Cardiac muscle cell (in vitro differentiated cells and primary cell): Measurements from ENCODE around the gene LAPTM5. TPM values are rescaled to one million over a fixed set of nuclear protein-coding genes. Genes with fewer than 3 reads are reported as not detected.

Experiments used
- DNase-seq, 2 donors: peaks; one replicate each; pipeline versions ENCODE4 v3.0.0 to v3.0.0-alpha.2; 2010 to 2017; ENCODE audit warnings: low read depth in 1 of 2, low spot score in 1 of 2
- H3K27ac ChIP-seq: fragments of 200-600 bp; sonication (generic); 2 replicates; pipeline ENCODE4 v1.5.1; 2016
- H3K27me3 ChIP-seq: fragments of 200-600 bp; sonication (generic); 2 replicates; pipeline ENCODE4 v1.6.0; 2016; ENCODE audit warnings: control low read depth
- H3K36me3 ChIP-seq: fragments of 200-600 bp; sonication (generic); 2 replicates; pipeline ENCODE4 v1.5.1; 2016; ENCODE audit warnings: control low read depth
- H3K4me1 ChIP-seq: fragments of 200-600 bp; sonication (generic); 2 replicates; pipeline ENCODE4 v1.8.1; 2017; ENCODE audit warnings: low read depth, mild to moderate bottlenecking, mixed run types
- H3K4me3 ChIP-seq: fragments of 200-600 bp; sonication (generic); 2 replicates; pipeline ENCODE4 v1.5.1; 2016; ENCODE audit warnings: mild to moderate bottlenecking
- H3K9me3 ChIP-seq: fragments of 200-600 bp; sonication (generic); 2 replicates; pipeline ENCODE4 v1.5.1; 2017; ENCODE audit warnings: low read depth, mild to moderate bottlenecking, control low read depth
- CTCF ChIP-seq: IDR thresholded peaks from 2 replicates; pipeline ENCODE4 v1.5.1; 2012; ENCODE audit warnings: low read depth, mild to moderate bottlenecking, low read length
- polyA plus RNA-seq: library from polyadenylated mRNA; unstranded; fragments of >200 nt; fragmentation: Nextera tagmentation; extraction: Ambion mirVana; gene quantifications from 2 replicates; pipeline ENCODE4 v1.2.1, GENCODE V29; 2016
- total RNA-seq: library from RNA; depleted of rRNA; stranded (reverse); fragments of >200 nt; gene quantifications from 2 replicates; pipeline ENCODE4 v1.2.3, GENCODE V29; 2016

Gene LAPTM5
- total and polyA plus RNA-seq, 2 experiments from 2014 or later, result 0.10 to 0.45 TPM

- H3K9me3 ChIP-seq, result no peaks in the 10 kb centered on the region
- H3K27me3 ChIP-seq, result no peaks in the 10 kb centered on the region
- no peaks in the 10 kb centered on the region for H3K36me3 ChIP-seq
- DNase-seq, result no peak
- H3K4me3 ChIP-seq, result no peak overlapping the region
- no peak for TF ChIP-seq CTCF
- no peak overlapping the region for H3K27ac ChIP-seq
- H3K4me1 ChIP-seq, result no peaks in the 10 kb centered on the region
These were observed 26.3 kb downstream of the LAPTM5 start for GRCh38 chr1:30731109-30731805.

GRCh38 chr1:30730346-30731108 is 27.0 kb downstream of the LAPTM5 start:
- DNase-seq, result peak in 1 of 2 donors; percentile 15
- Histone ChIP-seq H3K4me3 (no peak overlapping the region), H3K9me3 (no peaks in the 10 kb centered on the region), H3K27ac (no peak overlapping the region), H3K36me3 (no peaks in the 10 kb centered on the region), H3K4me1 (no peaks in the 10 kb centered on the region), H3K27me3 (no peaks in the 10 kb centered on the region)
- no peak for TF ChIP-seq CTCF

GRCh38 chr1:30729901-30730300 is 27.7 kb downstream of the LAPTM5 start:
- no peaks in the 10 kb centered on the region for H3K4me1 ChIP-seq
- no peak for DNase-seq
- H3K9me3 ChIP-seq, result no peaks in the 10 kb centered on the region
- TF ChIP-seq CTCF, result no peak
- H3K27ac ChIP-seq, result no peak overlapping the region
- no peaks in the 10 kb centered on the region for H3K27me3 ChIP-seq
- H3K4me3 ChIP-seq, result no peak overlapping the region
- no peaks in the 10 kb centered on the region for H3K36me3 ChIP-seq

GRCh38 chr1:30728832-30729638 is 28.5 kb downstream of the LAPTM5 start:
- TF ChIP-seq CTCF, result no peak
- Histone ChIP-seq H3K36me3 (no peaks in the 10 kb centered on the region), H3K27me3 (no peaks in the 10 kb centered on the region), H3K27ac (no peak overlapping the region), H3K9me3 (no peaks in the 10 kb centered on the region), H3K4me3 (no peak overlapping the region), H3K4me1 (no peaks in the 10 kb centered on the region)
- no peak for DNase-seq

GRCh38 chr1:30728340-30728739 is 29.2 kb downstream of the LAPTM5 start:
- Histone ChIP-seq H3K4me3 (no peak overlapping the region), H3K27me3 (no peaks in the 10 kb centered on the region), H3K36me3 (no peaks in the 10 kb centered on the region), H3K9me3 (no peaks in the 10 kb centered on the region), H3K4me1 (no peaks in the 10 kb centered on the region), H3K27ac (no peak overlapping the region)
- no peak for TF ChIP-seq CTCF
- DNase-seq, result no peak
